PFSK-1 (cell line): Measurements from ENCODE around the gene OR9A4.

ENCODE experiments used
- FOXP2 ChIP-seq: optimal IDR thresholded peaks from 2 replicates; pipeline ENCODE3; 2011; ENCODE audit warnings: borderline replicate concordance, control low read depth, inconsistent platforms; ENCODE audit not compliant: insufficient read depth; ENCODE audit errors: extremely low read length, extremely low read depth
- POLR2AphosphoS5 ChIP-seq: IDR thresholded peaks from 2 replicates; pipeline ENCODE4 v1.6.1; 2012; ENCODE audit warnings: low read depth, mild to moderate bottlenecking, control low read depth, low read length, moderate library complexity
- SIN3A ChIP-seq: IDR thresholded peaks from 2 replicates; pipeline ENCODE4 v1.6.1; 2012; ENCODE audit warnings: mild to moderate bottlenecking, low read length, moderate library complexity, borderline replicate concordance; ENCODE audit not compliant: insufficient read depth
- TAF1 ChIP-seq: IDR thresholded peaks from 2 replicates; pipeline ENCODE4 v1.6.1; 2012; ENCODE audit warnings: low read length, control low read depth, borderline replicate concordance; ENCODE audit not compliant: insufficient read depth
- TF ChIP-seq, protein P1 (sequence below), 2 experiments: IDR thresholded peaks; 2 replicates each; pipeline versions ENCODE4 v1.6.1 to v1.8.0; 2011 to 2012; ENCODE audit warnings: low read depth in 2 of 2, low read length in 2 of 2, control low read depth in 1 of 2, inconsistent platforms in 1 of 2, mild to moderate bottlenecking in 1 of 2, moderate library complexity in 1 of 2; ENCODE audit not compliant: insufficient read depth in 1 of 2

OR9A4 gene

DNA sequence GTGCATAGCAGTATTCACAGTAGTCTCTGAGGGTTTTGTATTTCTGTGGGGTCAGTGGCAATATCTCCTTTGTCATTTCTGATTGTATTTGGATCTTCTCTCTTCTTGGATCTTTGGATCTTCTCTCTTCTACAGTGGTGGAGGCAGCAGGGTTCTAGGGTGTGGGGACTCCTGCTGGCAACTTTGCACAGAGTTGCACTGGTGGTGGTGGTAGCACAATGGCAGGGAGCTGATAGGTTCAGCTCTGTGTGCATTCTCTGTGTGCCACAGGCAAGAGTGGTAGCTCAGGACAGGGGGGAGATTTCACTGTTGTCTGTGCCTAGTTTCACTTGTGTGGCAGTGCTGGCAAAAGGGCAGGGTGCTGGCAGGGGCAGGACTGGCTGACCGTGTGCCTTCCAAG lies 39.8 kb upstream of the OR9A4 start:
- TF ChIP-seq POLR2AphosphoS5 = no peak
- no peak for TF ChIP-seq SIN3A
- TF ChIP-seq, protein P1, sequence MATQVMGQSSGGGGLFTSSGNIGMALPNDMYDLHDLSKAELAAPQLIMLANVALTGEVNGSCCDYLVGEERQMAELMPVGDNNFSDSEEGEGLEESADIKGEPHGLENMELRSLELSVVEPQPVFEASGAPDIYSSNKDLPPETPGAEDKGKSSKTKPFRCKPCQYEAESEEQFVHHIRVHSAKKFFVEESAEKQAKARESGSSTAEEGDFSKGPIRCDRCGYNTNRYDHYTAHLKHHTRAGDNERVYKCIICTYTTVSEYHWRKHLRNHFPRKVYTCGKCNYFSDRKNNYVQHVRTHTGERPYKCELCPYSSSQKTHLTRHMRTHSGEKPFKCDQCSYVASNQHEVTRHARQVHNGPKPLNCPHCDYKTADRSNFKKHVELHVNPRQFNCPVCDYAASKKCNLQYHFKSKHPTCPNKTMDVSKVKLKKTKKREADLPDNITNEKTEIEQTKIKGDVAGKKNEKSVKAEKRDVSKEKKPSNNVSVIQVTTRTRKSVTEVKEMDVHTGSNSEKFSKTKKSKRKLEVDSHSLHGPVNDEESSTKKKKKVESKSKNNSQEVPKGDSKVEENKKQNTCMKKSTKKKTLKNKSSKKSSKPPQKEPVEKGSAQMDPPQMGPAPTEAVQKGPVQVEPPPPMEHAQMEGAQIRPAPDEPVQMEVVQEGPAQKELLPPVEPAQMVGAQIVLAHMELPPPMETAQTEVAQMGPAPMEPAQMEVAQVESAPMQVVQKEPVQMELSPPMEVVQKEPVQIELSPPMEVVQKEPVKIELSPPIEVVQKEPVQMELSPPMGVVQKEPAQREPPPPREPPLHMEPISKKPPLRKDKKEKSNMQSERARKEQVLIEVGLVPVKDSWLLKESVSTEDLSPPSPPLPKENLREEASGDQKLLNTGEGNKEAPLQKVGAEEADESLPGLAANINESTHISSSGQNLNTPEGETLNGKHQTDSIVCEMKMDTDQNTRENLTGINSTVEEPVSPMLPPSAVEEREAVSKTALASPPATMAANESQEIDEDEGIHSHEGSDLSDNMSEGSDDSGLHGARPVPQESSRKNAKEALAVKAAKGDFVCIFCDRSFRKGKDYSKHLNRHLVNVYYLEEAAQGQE (IDR thresholded peaks at IDR 0.05; ENCODE audit: insufficient read depth in 1 of 2, low read depth in 2 of 2, low read length in 2 of 2) = no peak
- TF ChIP-seq FOXP2 = no peak
- TF ChIP-seq TAF1 = no peak

DNA sequence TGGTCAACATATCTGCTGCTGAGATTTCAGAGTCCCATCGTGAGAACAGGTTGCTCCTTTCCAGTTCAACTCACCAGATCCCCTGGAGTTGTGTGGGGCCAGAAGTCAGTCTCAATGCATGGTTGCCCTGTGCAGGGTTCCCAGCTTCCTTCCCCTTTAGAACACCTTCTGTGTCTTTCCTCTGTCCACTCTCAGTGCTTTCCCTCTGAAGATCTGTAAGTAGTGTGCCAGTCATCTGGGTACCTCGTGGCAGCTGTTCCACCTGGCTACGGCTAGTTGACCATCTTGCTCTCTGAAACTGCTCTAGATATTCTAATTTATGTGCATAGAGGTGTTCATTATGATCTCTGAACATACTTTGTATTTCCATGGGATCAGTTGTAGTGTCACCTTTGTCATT lies 38.8 kb upstream of the OR9A4 start:
- TF ChIP-seq FOXP2 = no peak

DNA sequence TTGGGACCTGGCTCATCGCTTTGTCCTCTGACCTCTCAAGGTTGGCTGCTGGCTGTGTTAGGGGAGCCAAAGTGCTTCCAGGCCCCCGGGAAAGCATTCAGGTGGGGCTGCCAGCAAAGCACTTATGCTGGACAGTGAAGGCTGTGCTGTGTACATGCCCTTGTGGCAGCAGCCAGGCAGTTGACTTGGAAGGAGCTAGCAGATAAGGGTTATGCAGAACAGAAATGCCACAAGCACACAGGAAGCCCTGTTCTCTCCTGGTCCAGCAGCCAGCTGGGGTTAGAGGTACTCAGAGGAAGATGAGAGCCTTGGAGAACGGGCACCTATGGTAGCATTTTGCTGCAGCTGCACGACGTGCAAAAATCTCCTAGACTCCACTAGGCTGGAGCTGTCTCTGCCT lies 35.2 kb upstream of the OR9A4 start:
- no peak for TF ChIP-seq TAF1
- no peak for TF ChIP-seq SIN3A
- TF ChIP-seq FOXP2 = no peak
- no peak for TF ChIP-seq POLR2AphosphoS5
- TF ChIP-seq, protein P1 (IDR thresholded peaks at IDR 0.05; ENCODE audit: insufficient read depth in 1 of 2, low read depth in 2 of 2, low read length in 2 of 2) = no peak

DNA sequence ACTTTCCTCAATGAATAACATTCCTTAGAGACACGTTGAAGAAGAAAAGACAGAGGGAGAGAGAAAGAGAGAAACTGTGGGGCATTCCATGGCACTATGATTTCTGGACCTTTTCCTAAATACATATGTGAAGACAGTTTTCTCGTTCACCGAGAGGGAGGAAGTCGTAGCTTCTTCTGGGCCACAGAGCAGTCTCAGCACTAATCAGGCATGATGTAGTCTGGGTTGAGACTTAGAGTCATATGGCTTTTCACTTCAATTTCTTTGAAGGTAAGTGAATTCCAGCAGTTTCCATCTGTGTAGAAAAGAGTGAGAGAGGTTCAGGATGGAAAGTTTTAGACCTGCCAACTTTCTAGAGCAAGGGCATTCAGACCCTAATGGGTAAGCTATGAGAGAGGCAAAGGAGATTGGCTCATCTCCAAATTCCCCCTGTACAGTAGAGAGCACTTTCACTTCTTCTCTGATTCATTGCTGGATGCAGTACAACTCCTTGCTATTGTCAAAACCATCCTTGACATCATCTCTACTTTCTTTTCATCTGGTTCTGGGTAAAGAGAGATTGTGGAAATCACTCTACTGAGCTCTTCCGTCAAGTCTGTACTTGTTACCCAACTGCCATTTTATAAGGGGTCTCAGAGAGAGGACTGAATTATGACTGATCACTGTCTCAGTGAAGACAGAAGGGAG lies 31.5 kb upstream of the OR9A4 start:
- TF ChIP-seq, protein P1 (IDR thresholded peaks at IDR 0.05; ENCODE audit: insufficient read depth in 1 of 2, low read depth in 2 of 2, low read length in 2 of 2) = no peak
- no peak for TF ChIP-seq TAF1
- TF ChIP-seq FOXP2 = no peak
- TF ChIP-seq POLR2AphosphoS5 = no peak
- TF ChIP-seq SIN3A = no peak

DNA sequence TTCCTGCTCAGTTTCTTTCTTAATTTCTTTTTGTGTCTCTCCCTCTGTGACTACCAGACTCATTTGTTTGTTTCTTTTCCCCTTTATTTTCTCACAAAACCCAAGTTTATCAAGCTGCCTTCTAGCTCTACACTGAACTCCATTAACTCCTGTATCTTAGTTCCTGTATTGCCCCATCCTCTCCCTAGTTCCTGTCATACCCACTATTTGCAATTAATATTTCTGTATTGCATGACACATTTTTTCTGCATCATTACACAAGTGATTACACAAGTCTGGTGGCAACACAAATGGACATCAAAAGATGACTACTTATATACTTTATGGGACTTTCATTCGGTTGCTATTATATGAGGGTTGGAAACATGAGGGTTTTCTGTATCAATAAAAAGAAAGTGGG lies 26.9 kb upstream of the OR9A4 start:
- TF ChIP-seq FOXP2 (no peak), POLR2AphosphoS5 (no peak), SIN3A (no peak), TAF1 (no peak)
- TF ChIP-seq, protein P1 (IDR thresholded peaks at IDR 0.05; ENCODE audit: insufficient read depth in 1 of 2, low read depth in 2 of 2, low read length in 2 of 2) = no peak
